Effector memory CD4-positive, alpha-beta T cell (primary cell): ENCODE results near the gene TTR.

Experiments used
- DNase-seq, 3 donors: peaks; one replicate each; pipeline ENCODE4 v3.0.0-alpha.2; 2020
- H3K27ac ChIP-seq: 2 replicates; pipeline ENCODE4 v1.7.0; 2013; ENCODE audit warnings: mild to moderate bottlenecking, low read length, moderate library complexity; ENCODE audit not compliant: insufficient read depth, poor library complexity, severe bottlenecking
- H3K27me3 ChIP-seq: replicated peaks from 2 replicates; pipeline ENCODE4 v1.7.0; 2013; ENCODE audit warnings: mild to moderate bottlenecking, low read length; ENCODE audit not compliant: insufficient read depth, control insufficient read depth, poor library complexity, severe bottlenecking
- H3K36me3 ChIP-seq: 2 replicates; pipeline ENCODE4 v1.7.0; 2013; ENCODE audit warnings: mild to moderate bottlenecking, low read length, moderate library complexity; ENCODE audit not compliant: control insufficient read depth, insufficient read depth
- H3K4me1 ChIP-seq: 2 replicates; pipeline ENCODE4 v1.7.0; 2013; ENCODE audit warnings: low read length, mild to moderate bottlenecking; ENCODE audit not compliant: control insufficient read depth, insufficient read depth, poor library complexity, severe bottlenecking
- H3K4me3 ChIP-seq: 2 replicates; pipeline ENCODE4 v1.7.0; 2013; ENCODE audit warnings: low read length, low read depth, mild to moderate bottlenecking; ENCODE audit not compliant: insufficient read depth, poor library complexity, severe bottlenecking
- H3K9me3 ChIP-seq: 2 replicates; pipeline ENCODE4 v1.7.0; 2013; ENCODE audit warnings: mild to moderate bottlenecking, low read length, moderate library complexity; ENCODE audit not compliant: control insufficient read depth

Gene TTR

DNA sequence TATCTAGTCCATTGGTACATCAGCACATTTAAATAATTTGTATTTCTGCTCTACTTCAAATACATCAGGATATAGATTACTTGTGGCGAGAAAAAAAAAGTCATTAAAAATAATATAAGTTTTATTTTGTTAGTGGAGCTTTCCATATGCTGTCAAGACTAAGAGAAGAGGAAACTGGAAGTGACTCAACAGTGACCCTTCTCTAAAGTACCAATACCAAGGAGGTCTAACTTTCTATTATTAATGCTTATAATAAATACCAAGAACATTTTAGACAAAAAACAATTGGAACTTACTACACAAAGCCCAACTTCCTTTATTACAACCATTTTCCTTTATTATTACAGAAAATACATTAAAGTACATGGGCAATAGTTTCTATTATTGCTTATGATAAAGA lies 39.8 kb downstream of the TTR start:
- H3K36me3 ChIP-seq, result no peaks in the 10 kb centered on the region
- no peaks in the 10 kb centered on the region for H3K4me1 ChIP-seq
- DNase-seq, result no peak
- no peak overlapping the region for H3K27ac ChIP-seq
- H3K27me3 ChIP-seq, result no peaks in the 10 kb centered on the region
- no peaks in the 10 kb centered on the region for H3K9me3 ChIP-seq
- no peak overlapping the region for H3K4me3 ChIP-seq

- no peaks in the 10 kb centered on the region for H3K9me3 ChIP-seq
- no peaks in the 10 kb centered on the region for H3K36me3 ChIP-seq
- no peaks in the 10 kb centered on the region for H3K27me3 ChIP-seq
- H3K4me1 ChIP-seq, result no peaks in the 10 kb centered on the region
- no peak for DNase-seq
- no peak overlapping the region for H3K4me3 ChIP-seq
- H3K27ac ChIP-seq, result no peak overlapping the region
Measured at GRCh38 chr18:31632356-31632755, 40.7 kb downstream of the TTR start.

GRCh38 chr18:31633392-31634330 lies 42.0 kb downstream of the TTR start:
- H3K36me3 ChIP-seq, result no peaks in the 10 kb centered on the region
- H3K4me3 ChIP-seq, result no peak overlapping the region
- no peaks in the 10 kb centered on the region for H3K27me3 ChIP-seq
- no peaks in the 10 kb centered on the region for H3K9me3 ChIP-seq
- no peaks in the 10 kb centered on the region for H3K4me1 ChIP-seq
- DNase-seq, result no peak
- H3K27ac ChIP-seq, result no peak overlapping the region

- H3K4me1 ChIP-seq, result no peaks in the 10 kb centered on the region
- no peak overlapping the region for H3K27ac ChIP-seq
- H3K4me3 ChIP-seq, result no peak overlapping the region
- no peak for DNase-seq
- H3K9me3 ChIP-seq, result no peaks in the 10 kb centered on the region
- H3K27me3 ChIP-seq, result no peaks in the 10 kb centered on the region
- no peaks in the 10 kb centered on the region for H3K36me3 ChIP-seq
Measured at GRCh38 chr18:31634331-31634713, 42.6 kb downstream of the TTR start.

- Histone ChIP-seq H3K9me3 (no peaks in the 10 kb centered on the region), H3K4me1 (no peaks in the 10 kb centered on the region), H3K27me3 (no peaks in the 10 kb centered on the region), H3K27ac (no peak overlapping the region), H3K4me3 (no peak overlapping the region), H3K36me3 (no peaks in the 10 kb centered on the region)
- DNase-seq, result no peak
Measured at GRCh38 chr18:31636387-31636786, 44.7 kb downstream of the TTR start.

DNA sequence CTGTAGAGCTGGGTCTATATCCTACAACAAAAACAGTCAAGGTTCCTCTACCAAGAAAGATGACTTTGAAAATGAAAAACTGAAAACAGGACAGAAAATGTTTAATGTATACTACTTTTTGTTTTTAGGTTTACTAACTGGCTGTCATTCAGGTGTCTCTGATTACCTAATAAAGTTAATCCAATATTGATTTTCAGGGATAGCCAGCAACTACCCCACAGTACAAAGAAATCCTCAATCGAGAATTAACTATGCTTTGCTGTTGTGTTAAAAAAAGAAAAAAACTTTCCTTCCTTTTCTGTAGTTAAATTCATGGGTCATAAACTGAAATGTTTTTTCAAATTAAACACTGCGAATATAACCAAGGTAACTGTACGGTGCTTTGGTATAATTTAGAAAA lies 45.8 kb downstream of the TTR start:
- Histone ChIP-seq H3K9me3 (no peaks in the 10 kb centered on the region), H3K36me3 (no peaks in the 10 kb centered on the region), H3K4me3 (no peak overlapping the region), H3K27me3 (no peaks in the 10 kb centered on the region), H3K27ac (no peak overlapping the region), H3K4me1 (no peaks in the 10 kb centered on the region)
- DNase-seq, result no peak

DNA sequence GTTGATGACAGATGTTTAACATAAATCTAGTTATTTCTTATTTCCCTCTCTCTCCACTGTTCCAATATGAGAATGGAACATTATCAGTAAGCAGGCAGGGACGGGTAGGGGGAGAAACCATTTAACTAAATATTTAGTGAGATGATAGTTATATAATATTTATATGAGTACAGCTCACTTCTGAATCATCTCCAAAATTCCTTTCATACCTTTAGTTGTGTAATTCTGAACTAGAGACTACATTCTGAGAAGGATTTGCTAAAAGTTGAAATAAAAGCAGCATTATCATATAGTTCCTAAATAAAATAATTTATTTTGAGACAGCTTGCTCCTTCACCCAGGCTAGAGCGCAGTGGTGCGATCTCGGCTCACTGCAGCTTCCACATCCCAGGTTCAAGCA lies 51.3 kb downstream of the TTR start:
- no peak for DNase-seq
- Histone ChIP-seq H3K9me3 (no peaks in the 10 kb centered on the region), H3K27ac (no peak overlapping the region), H3K27me3 (no peaks in the 10 kb centered on the region), H3K36me3 (no peaks in the 10 kb centered on the region), H3K4me3 (no peak overlapping the region), H3K4me1 (no peaks in the 10 kb centered on the region)

DNA sequence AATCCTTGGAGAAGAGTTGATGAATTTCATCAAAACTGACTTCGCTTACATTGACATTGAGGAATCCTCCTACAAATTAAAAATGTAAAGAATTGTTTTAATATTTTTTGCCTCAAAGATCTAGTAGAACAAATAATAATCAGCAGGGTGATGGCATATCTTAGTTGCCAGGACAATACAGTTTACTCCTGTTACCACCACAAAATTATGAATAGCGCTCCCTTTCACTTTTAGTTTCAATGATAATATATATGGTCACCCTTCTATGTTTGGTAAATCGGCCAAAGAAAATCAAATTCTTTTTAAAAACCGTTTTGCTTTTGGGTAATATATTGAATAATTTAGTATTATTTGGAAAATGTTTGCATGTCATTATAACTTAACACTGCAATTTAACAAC lies 53.7 kb downstream of the TTR start:
- Histone ChIP-seq H3K27me3 (no peaks in the 10 kb centered on the region), H3K4me1 (no peaks in the 10 kb centered on the region), H3K36me3 (no peaks in the 10 kb centered on the region), H3K27ac (no peak overlapping the region), H3K4me3 (no peak overlapping the region), H3K9me3 (no peaks in the 10 kb centered on the region)
- no peak for DNase-seq

- Histone ChIP-seq H3K27ac (no peak overlapping the region), H3K4me1 (no peaks in the 10 kb centered on the region), H3K36me3 (no peaks in the 10 kb centered on the region), H3K9me3 (no peaks in the 10 kb centered on the region), H3K4me3 (no peak overlapping the region), H3K27me3 (peaks cover 3% of the 10 kb centered on the region)
- no peak for DNase-seq
Measured at GRCh38 chr18:31646332-31647126, 54.9 kb downstream of the TTR start.

- Histone ChIP-seq H3K9me3 (no peaks in the 10 kb centered on the region), H3K4me1 (no peaks in the 10 kb centered on the region), H3K36me3 (no peaks in the 10 kb centered on the region), H3K4me3 (no peak overlapping the region), H3K27ac (no peak overlapping the region), H3K27me3 (peaks cover 3% of the 10 kb centered on the region)
- no peak for DNase-seq
Measured at GRCh38 chr18:31647127-31647753, 55.6 kb downstream of the TTR start.
